H1 (cell line): ENCODE measurements around the gene C1orf185. TPM values are rescaled to one million over a fixed set of nuclear protein-coding genes. Genes with fewer than 3 reads are reported as not detected.

ENCODE experiments used
- CBX5 ChIP-seq: fragments of 300-800, 300-1000 bp; sonication (generic); IDR thresholded peaks from 2 replicates; pipeline ENCODE4 v1.7.1; 2016; ENCODE audit warnings: antibody characterized with exemption, low read length, low read depth
- CBX8 ChIP-seq: fragments of 300-800, 300-1000 bp; sonication (generic); IDR thresholded peaks from 2 replicates; pipeline ENCODE4 v1.7.1; 2016; ENCODE audit warnings: low read depth, low read length, borderline replicate concordance
- EZH2 ChIP-seq: fragments of 200-600 bp; sonication (generic); IDR thresholded peaks from 2 replicates; pipeline ENCODE4 v1.7.1; 2012; ENCODE audit warnings: low read depth, mild to moderate bottlenecking, moderate library complexity, low read length, inconsistent platforms; ENCODE audit not compliant: severe bottlenecking
- MAFK ChIP-seq: IDR thresholded peaks from 2 replicates; pipeline ENCODE4 v1.6.1; 2012; ENCODE audit warnings: low read depth, mild to moderate bottlenecking, improper control_type of control experiment, low read length
- MAX ChIP-seq: IDR thresholded peaks from 2 replicates; pipeline ENCODE4 v1.6.1; 2012; ENCODE audit warnings: inconsistent platforms
- SIN3A ChIP-seq, 2 experiments: IDR thresholded peaks in 1 of 2; conservative IDR thresholded peaks in 1 of 2; 2 replicates each; pipeline ENCODE4 v1.6.1; 2011 to 2012; ENCODE audit warnings: low read length in 2 of 2, improper control_type of control experiment in 1 of 2, low read depth in 1 of 2, mild to moderate bottlenecking in 1 of 2
- SP1 ChIP-seq: IDR thresholded peaks from 2 replicates; pipeline ENCODE4 v1.6.1; 2011; ENCODE audit warnings: low read depth, low read length
- TAF1 ChIP-seq: IDR thresholded peaks from 2 replicates; pipeline ENCODE4 v1.6.1; 2011; ENCODE audit warnings: mild to moderate bottlenecking, low read depth, low read length
- polyA plus RNA-seq, 7 experiments: library from polyadenylated mRNA; depleted of rRNA in 3 of 7; stranded (reverse) in 5 of 7; unstranded in 2 of 7; fragments of >200 nt in 5 of 7; fragments of 200-250 nt in 2 of 7; gene quantifications; 1 replicate in 5 of 7; 2 replicates in 1 of 7; 4 replicates in 1 of 7; pipeline versions ENCODE4 v1.2.1 to v1.2.3, GENCODE V29; 2011 to 2013; ENCODE audit warnings: missing spikeins in 2 of 7, mixed read lengths in 2 of 7
- total RNA-seq: library from RNA; stranded (reverse); fragmentation: NEBNext Ultra II Directional; extraction: Animal tissue kit (Norgen Biotek cat#: 25700); gene quantifications from 2 replicates; pipeline ENCODE4 v1.2.1, GENCODE V29; 2021
- TF ChIP-seq, protein P1 (sequence below): IDR thresholded peaks from 2 replicates; pipeline ENCODE4 v1.6.1; 2012; ENCODE audit warnings: inconsistent platforms

C1orf185 gene
- total and polyA plus RNA-seq, 2 of the 8 experiments (the other 6 are each of a cell fraction or from before 2014, with no cell fraction given) = not detected

DNA sequence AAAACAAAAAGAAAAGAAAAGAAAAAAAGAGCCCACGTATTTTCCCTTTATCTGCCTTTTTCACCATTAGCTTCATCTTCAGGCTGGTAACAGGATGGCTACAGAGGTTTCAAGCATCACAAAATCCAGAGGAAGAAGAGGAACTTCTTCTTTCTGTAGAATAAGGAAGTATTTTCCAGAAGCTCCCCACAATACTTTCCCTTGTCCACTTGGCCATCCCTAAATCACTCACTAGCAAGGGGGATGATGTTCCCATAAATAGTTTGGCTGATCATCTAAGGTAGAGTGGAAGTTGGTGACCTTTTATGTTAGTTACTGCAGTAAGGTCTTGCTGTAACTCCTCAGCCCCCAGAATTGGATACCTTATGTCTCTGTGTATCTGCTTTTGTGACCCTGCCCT lies 88.9 kb downstream of the C1orf185 start (continued):
- TF ChIP-seq, protein P1, sequence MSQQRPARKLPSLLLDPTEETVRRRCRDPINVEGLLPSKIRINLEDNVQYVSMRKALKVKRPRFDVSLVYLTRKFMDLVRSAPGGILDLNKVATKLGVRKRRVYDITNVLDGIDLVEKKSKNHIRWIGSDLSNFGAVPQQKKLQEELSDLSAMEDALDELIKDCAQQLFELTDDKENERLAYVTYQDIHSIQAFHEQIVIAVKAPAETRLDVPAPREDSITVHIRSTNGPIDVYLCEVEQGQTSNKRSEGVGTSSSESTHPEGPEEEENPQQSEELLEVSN = no peak
- TF ChIP-seq CBX8 (no peak), EZH2 (no peak), SP1 (no peak), CBX5 (no peak), TAF1 (no peak), MAX (no peak), SIN3A (conservative IDR thresholded peaks at IDR 0.05 in 1 of 2, IDR thresholded peaks at IDR 0.05 in 1 of 2; ENCODE audit: low read depth in 1 of 2, low read length in 2 of 2) (no peak), MAFK (no peak)
- TF ChIP-seq, all 59 proteins: peak for 0
